C1 segment of cervical spinal cord (tissue), 14 donors: ENCODE results near the gene ATP6V0E1.
A peak's percentile ranks its signal among the peaks of the same experiment; 100 is the strongest.

Experiments
- DNase-seq, 14 donors: peaks; one replicate each; lab custom pipeline; 2025; lab: John Stamatoyannopoulos, UW

Gene ATP6V0E1

GRCh38 chr5:173035904-173036707 is 52.5 kb downstream of the ATP6V0E1 start:
- DNase-seq = no peak

- no peak for DNase-seq
Measured at GRCh38 chr5:173039188-173039587, 55.6 kb downstream of the ATP6V0E1 start.

GRCh38 chr5:173039964-173040363 is 56.4 kb downstream of the ATP6V0E1 start:
- DNase-seq = no peak

GRCh38 chr5:173041881-173042762 is 58.6 kb downstream of the ATP6V0E1 start:
- no peak for DNase-seq

GRCh38 chr5:173042763-173043107 is 59.2 kb downstream of the ATP6V0E1 start:
- DNase-seq = no peak

GRCh38 chr5:173045474-173045873 is 61.9 kb downstream of the ATP6V0E1 start:
- DNase-seq = no peak

GRCh38 chr5:173047096-173047837 is 63.7 kb downstream of the ATP6V0E1 start:
- DNase-seq = peak in 1 of 14 donors; percentile 57

- DNase-seq = no peak
Measured at GRCh38 chr5:173047838-173048105, 64.2 kb downstream of the ATP6V0E1 start.

- DNase-seq = no peak
Measured at GRCh38 chr5:173050791-173051190, 67.2 kb downstream of the ATP6V0E1 start.

- DNase-seq = no peak
Measured at GRCh38 chr5:173051746-173052145, 68.2 kb downstream of the ATP6V0E1 start.

GRCh38 chr5:173053041-173053440 is 69.5 kb downstream of the ATP6V0E1 start:
- DNase-seq = no peak

GRCh38 chr5:173055042-173055721 is 71.6 kb downstream of the ATP6V0E1 start:
- no peak for DNase-seq

- no peak for DNase-seq
Measured at GRCh38 chr5:173055722-173055982, 72.1 kb downstream of the ATP6V0E1 start.

- DNase-seq = peak; percentile 82 to 98 (median 96)
Measured at GRCh38 chr5:173055983-173056782, 72.6 kb downstream of the ATP6V0E1 start, which contains the start of gene CREBRF. TSS of gene CREBRF (plus strand) at chr5:173056352. CDS start at chr5:173080776, 24,424 bp downstream.

GRCh38 chr5:173056783-173057061 is 73.2 kb downstream of the ATP6V0E1 start:
- DNase-seq = peak in 1 of 14 donors; percentile 97

- DNase-seq = peak; percentile 93 to 99 (median 97)
Measured at GRCh38 chr5:173057062-173057924, 73.7 kb downstream of the ATP6V0E1 start.

GRCh38 chr5:173062141-173062540 is 78.6 kb downstream of the ATP6V0E1 start:
- DNase-seq = no peak

- DNase-seq = no peak
Measured at GRCh38 chr5:173065155-173065554, 81.6 kb downstream of the ATP6V0E1 start.

- no peak for DNase-seq
Measured at GRCh38 chr5:173069671-173070070, 86.1 kb downstream of the ATP6V0E1 start.

- DNase-seq = no peak
Measured at GRCh38 chr5:173075137-173075843, 91.7 kb downstream of the ATP6V0E1 start.
